ENCODE measurements around the gene COL4A6. TPM values are rescaled to one million over a fixed set of nuclear protein-coding genes. Genes with fewer than 3 reads are reported as not detected.

The COL4A6 gene
- polyA plus RNA-seq, 3 donors: not detected

- no peaks in the 10 kb centered on the region for H3K4me1 Mint-ChIP-seq
- no peak overlapping the region for H3K4me3 Mint-ChIP-seq
- Histone ChIP-seq H3K9me3 (replicated peaks in 1 of 2; ENCODE audit: control insufficient read depth in 1 of 2, insufficient read depth in 1 of 2, low read length in 2 of 2) (no peaks in the 10 kb centered on the region), H3K4me1 (ENCODE audit: control insufficient read depth in 1 of 2, insufficient read depth in 2 of 2, low read length in 2 of 2) (no peaks in the 10 kb centered on the region), H3K4me3 (replicated peaks in 1 of 3; ENCODE audit: low read depth in 2 of 3, low read length in 3 of 3) (no peak overlapping the region), H3K9ac (ENCODE audit: insufficient read depth, low read length, poor library complexity, severe bottlenecking) (no peak overlapping the region), H2AFZ (ENCODE audit: insufficient read depth, low read depth, low read length, poor library complexity, severe bottlenecking) (no peak overlapping the region), H3K36me3 (replicated peaks in 1 of 2; ENCODE audit: control insufficient read depth in 1 of 2, insufficient read depth in 2 of 2, low read length in 2 of 2) (no peaks in the 10 kb centered on the region), H3K4me2 (replicated peaks; ENCODE audit: extremely low read depth, low read length, poor library complexity, severe bottlenecking) (no peak overlapping the region), H3K27ac (ENCODE audit: low read depth in 1 of 2, low read length in 2 of 2) (no peak overlapping the region), H3K79me2 (ENCODE audit: insufficient read depth, low read length) (no peaks in the 10 kb centered on the region), H4K20me1 (ENCODE audit: insufficient read depth, low read length) (no peaks in the 10 kb centered on the region), H3K27me3 (ENCODE audit: control insufficient read depth in 2 of 2, insufficient read depth in 2 of 2, low read length in 2 of 2) (peaks cover 0 to 3% of the 10 kb centered on the region in 2 donors)
- WGBS (ENCODE audit: insufficient coverage): 83% methylated on average over 2 of the region's 4 CpGs
- peaks cover 0 to 2% (median 0%) of the 10 kb centered on the region in 3 donors for H3K27me3 Mint-ChIP-seq (ENCODE audit: low read depth in 3 of 3)
- DNase-seq: no peak
- H3K27ac Mint-ChIP-seq: no peak overlapping the region
- no peak for TF ChIP-seq CTCF (IDR thresholded peaks at IDR 0.05)
- intact Hi-C loops (cut with micrococcal nuclease): no loop called here
- H3K36me3 Mint-ChIP-seq: no peaks in the 10 kb centered on the region
- H3K9me3 Mint-ChIP-seq: no peaks in the 10 kb centered on the region
Measured at GRCh38 chrX:108309144-108309543, 129.1 kb downstream of the COL4A6 start.

GRCh38 chrX:108307132-108308085, 130.8 kb downstream of the COL4A6 start:
- H4K20me1 ChIP-seq (ENCODE audit: insufficient read depth, low read length): no peaks in the 10 kb centered on the region
- 89% methylated on average over 3 of the region's 6 CpGs for WGBS (ENCODE audit: insufficient coverage)
- H3K79me2 ChIP-seq (ENCODE audit: insufficient read depth, low read length): no peaks in the 10 kb centered on the region
- no peak for TF ChIP-seq CTCF (IDR thresholded peaks at IDR 0.05)
- no peak overlapping the region for H3K4me3 ChIP-seq (replicated peaks in 1 of 3; ENCODE audit: low read depth in 2 of 3, low read length in 3 of 3)
- Mint-ChIP-seq H3K27ac (no peak overlapping the region), H3K27me3 (ENCODE audit: low read depth in 3 of 3) (peaks cover 0 to 4% (median 0%) of the 10 kb centered on the region in 3 donors), H3K4me3 (no peak overlapping the region), H3K4me1 (peaks cover 5% of the 10 kb centered on the region), H3K36me3 (no peaks in the 10 kb centered on the region), H3K9me3 (no peaks in the 10 kb centered on the region)
- no peak for DNase-seq
- no peak overlapping the region for H2AFZ ChIP-seq (ENCODE audit: insufficient read depth, low read depth, low read length, poor library complexity, severe bottlenecking)
- no peak overlapping the region for H3K9ac ChIP-seq (ENCODE audit: insufficient read depth, low read length, poor library complexity, severe bottlenecking)
- H3K9me3 ChIP-seq (replicated peaks in 1 of 2; ENCODE audit: control insufficient read depth in 1 of 2, insufficient read depth in 1 of 2, low read length in 2 of 2): no peaks in the 10 kb centered on the region
- H3K27me3 ChIP-seq (ENCODE audit: control insufficient read depth in 2 of 2, insufficient read depth in 2 of 2, low read length in 2 of 2): no peaks in the 10 kb centered on the region
- H3K4me1 ChIP-seq (ENCODE audit: control insufficient read depth in 1 of 2, insufficient read depth in 2 of 2, low read length in 2 of 2): no peaks in the 10 kb centered on the region
- H3K27ac ChIP-seq (ENCODE audit: low read depth in 1 of 2, low read length in 2 of 2): no peak overlapping the region
- no peak overlapping the region for H3K4me2 ChIP-seq (replicated peaks; ENCODE audit: extremely low read depth, low read length, poor library complexity, severe bottlenecking)
- intact Hi-C loops (cut with micrococcal nuclease): no loop called here
- no peaks in the 10 kb centered on the region for H3K36me3 ChIP-seq (replicated peaks in 1 of 2; ENCODE audit: control insufficient read depth in 1 of 2, insufficient read depth in 2 of 2, low read length in 2 of 2)

Measured in CD14-positive monocyte (primary cell).